Gastroesophageal sphincter (tissue), 3 donors: ENCODE measurements around the gene NTHL1.

Experiments
- EP300 ChIP-seq: sonication (generic); formaldehyde crosslinking; IDR thresholded peaks from one replicate; pipeline ENCODE4 v1.6.1; 2017; ENCODE audit warnings: antibody characterized with exemption, mild to moderate bottlenecking
- POLR2A ChIP-seq, 2 donors: fragments of 450-650 bp; IDR thresholded peaks; one replicate each; pipeline ENCODE4 v1.6.1; 2017; ENCODE audit warnings: antibody characterized with exemption in 2 of 2, mild to moderate bottlenecking in 2 of 2, moderate library complexity in 1 of 2
- POLR2AphosphoS5 ChIP-seq: sonication (generic); formaldehyde crosslinking; IDR thresholded peaks from one replicate; pipeline ENCODE4 v1.6.1; 2017; ENCODE audit warnings: antibody characterized with exemption
- TF ChIP-seq, protein P1 (sequence below), 4 experiments: fragments of 200-600 bp in 2 of 4; fragments of 450-650 bp in 2 of 4; sonication (generic) in 1 of 4; IDR thresholded peaks; one replicate each; pipeline ENCODE4 v1.5.1; 2017 to 2019; ENCODE audit warnings: antibody characterized with exemption in 4 of 4, mild to moderate bottlenecking in 2 of 4, moderate library complexity in 2 of 4

DNA sequence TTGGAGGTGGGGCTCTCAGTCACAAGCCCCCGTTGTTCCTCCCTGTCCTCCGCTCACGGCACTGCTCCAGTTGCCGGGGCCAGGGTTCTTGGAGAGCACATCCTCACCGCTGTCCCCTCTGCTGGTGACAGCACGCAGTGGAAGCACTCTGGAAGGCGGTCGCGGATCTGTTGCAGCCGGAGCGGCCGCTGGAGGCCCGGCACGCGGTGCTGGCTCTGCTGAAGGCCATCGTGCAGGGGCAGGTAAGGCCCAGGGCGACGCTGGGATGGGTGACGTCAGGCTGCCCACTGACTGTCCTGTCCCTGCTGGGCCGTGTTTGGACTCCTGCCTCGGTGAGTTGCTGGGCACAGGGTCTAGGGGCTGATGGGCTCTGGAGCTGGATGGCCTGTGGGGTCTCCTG lies 5.6 kb upstream of the NTHL1 start:
- TF ChIP-seq, protein P1, sequence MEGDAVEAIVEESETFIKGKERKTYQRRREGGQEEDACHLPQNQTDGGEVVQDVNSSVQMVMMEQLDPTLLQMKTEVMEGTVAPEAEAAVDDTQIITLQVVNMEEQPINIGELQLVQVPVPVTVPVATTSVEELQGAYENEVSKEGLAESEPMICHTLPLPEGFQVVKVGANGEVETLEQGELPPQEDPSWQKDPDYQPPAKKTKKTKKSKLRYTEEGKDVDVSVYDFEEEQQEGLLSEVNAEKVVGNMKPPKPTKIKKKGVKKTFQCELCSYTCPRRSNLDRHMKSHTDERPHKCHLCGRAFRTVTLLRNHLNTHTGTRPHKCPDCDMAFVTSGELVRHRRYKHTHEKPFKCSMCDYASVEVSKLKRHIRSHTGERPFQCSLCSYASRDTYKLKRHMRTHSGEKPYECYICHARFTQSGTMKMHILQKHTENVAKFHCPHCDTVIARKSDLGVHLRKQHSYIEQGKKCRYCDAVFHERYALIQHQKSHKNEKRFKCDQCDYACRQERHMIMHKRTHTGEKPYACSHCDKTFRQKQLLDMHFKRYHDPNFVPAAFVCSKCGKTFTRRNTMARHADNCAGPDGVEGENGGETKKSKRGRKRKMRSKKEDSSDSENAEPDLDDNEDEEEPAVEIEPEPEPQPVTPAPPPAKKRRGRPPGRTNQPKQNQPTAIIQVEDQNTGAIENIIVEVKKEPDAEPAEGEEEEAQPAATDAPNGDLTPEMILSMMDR (IDR thresholded peaks at IDR 0.05): no peak
- no peak for TF ChIP-seq POLR2A (IDR thresholded peaks at IDR 0.05)
- TF ChIP-seq POLR2AphosphoS5: no peak
- no peak for TF ChIP-seq EP300
